Right atrium auricular region (tissue), 2 donors: Measurements from ENCODE around the gene ABTB1. TPM values are rescaled to one million over a fixed set of nuclear protein-coding genes. Genes with fewer than 3 reads are reported as not detected.

Experiments used
- DNase-seq: peaks from one replicate; pipeline ENCODE4 v3.0.0-alpha.2; 2019; ENCODE audit warnings: low spot score
- H3K27ac ChIP-seq, 2 donors: fragments of 200-600 bp; sonication (generic); 1 replicate in 1 of 2; 2 replicates in 1 of 2; pipeline ENCODE4 v1.5.1; 2016 to 2019
- H3K27me3 ChIP-seq, 2 donors: fragments of 200-600 bp; sonication (generic); one replicate each; pipeline versions ENCODE4 v1.5.1 to v1.6.0; 2017 to 2019
- H3K36me3 ChIP-seq: fragments of 200-600 bp; sonication (generic); one replicate; pipeline ENCODE4 v1.5.1; 2016
- H3K4me1 ChIP-seq, 2 donors: fragments of 200-600 bp; sonication (generic); one replicate each; pipeline versions ENCODE4 v1.5.1 to v1.6.0; 2017 to 2019
- H3K4me3 ChIP-seq, 2 donors: fragments of 200-600 bp; sonication (generic); 1 replicate in 1 of 2; 2 replicates in 1 of 2; pipeline ENCODE4 v1.5.1; 2017 to 2019; ENCODE audit warnings: mild to moderate bottlenecking in 1 of 2, moderate library complexity in 1 of 2
- H3K9me3 ChIP-seq, 2 donors: fragments of 200-600 bp; sonication (generic); one replicate each; pipeline ENCODE4 v1.5.1; 2019
- total RNA-seq, 2 donors: library from RNA; depleted of rRNA; stranded (reverse); fragments of >200 nt; gene quantifications; one replicate each; pipeline ENCODE4 v1.1.0, GENCODE V29; 2016
- TF ChIP-seq, protein P1 (sequence below), 2 donors: fragments of 200-600 bp; sonication (generic); IDR thresholded peaks; one replicate each; pipeline ENCODE4 v1.5.1; 2019; ENCODE audit warnings: antibody characterized with exemption in 2 of 2

ABTB1 gene
- total RNA-seq, 2 donors from 2014 or later: 14.9 to 16.9 TPM

GRCh38 chr3:127684871-127685707 lies 12.3 kb downstream of the ABTB1 start:
- TF ChIP-seq, protein P1, sequence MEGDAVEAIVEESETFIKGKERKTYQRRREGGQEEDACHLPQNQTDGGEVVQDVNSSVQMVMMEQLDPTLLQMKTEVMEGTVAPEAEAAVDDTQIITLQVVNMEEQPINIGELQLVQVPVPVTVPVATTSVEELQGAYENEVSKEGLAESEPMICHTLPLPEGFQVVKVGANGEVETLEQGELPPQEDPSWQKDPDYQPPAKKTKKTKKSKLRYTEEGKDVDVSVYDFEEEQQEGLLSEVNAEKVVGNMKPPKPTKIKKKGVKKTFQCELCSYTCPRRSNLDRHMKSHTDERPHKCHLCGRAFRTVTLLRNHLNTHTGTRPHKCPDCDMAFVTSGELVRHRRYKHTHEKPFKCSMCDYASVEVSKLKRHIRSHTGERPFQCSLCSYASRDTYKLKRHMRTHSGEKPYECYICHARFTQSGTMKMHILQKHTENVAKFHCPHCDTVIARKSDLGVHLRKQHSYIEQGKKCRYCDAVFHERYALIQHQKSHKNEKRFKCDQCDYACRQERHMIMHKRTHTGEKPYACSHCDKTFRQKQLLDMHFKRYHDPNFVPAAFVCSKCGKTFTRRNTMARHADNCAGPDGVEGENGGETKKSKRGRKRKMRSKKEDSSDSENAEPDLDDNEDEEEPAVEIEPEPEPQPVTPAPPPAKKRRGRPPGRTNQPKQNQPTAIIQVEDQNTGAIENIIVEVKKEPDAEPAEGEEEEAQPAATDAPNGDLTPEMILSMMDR (IDR thresholded peaks at IDR 0.05): no peak
- peaks cover 0 to 24% of the 10 kb centered on the region in 2 donors for H3K4me1 ChIP-seq
- no peak overlapping the region for H3K27ac ChIP-seq
- H3K36me3 ChIP-seq: no peaks in the 10 kb centered on the region
- no peak for DNase-seq
- H3K27me3 ChIP-seq: no peaks in the 10 kb centered on the region
- no peak overlapping the region for H3K4me3 ChIP-seq
- no peaks in the 10 kb centered on the region for H3K9me3 ChIP-seq

- TF ChIP-seq, protein P1 (IDR thresholded peaks at IDR 0.05): no peak
- no peaks in the 10 kb centered on the region for H3K27me3 ChIP-seq
Observed at GRCh38 chr3:127685708-127686511, 13.2 kb downstream of the ABTB1 start.

DNA sequence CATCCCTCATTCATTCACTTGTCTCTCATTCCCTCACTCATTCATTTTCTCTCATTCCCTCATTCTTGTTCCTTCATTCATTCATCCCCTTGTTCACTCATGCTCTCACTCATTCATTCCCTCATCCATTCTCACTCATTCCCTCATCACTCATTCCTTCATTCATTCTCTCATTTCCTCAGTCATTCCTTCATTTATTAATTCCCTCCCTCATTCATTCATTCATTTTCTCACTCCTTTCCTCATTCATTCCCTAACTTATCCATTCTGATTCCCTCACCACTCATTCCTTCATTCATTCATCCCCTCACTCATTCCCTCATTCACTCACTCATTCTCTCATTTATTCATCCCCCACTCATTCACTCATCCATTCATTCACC lies 13.8 kb downstream of the ABTB1 start:
- H3K4me1 ChIP-seq: peaks cover 0 to 38% of the 10 kb centered on the region in 2 donors
- H3K36me3 ChIP-seq: no peaks in the 10 kb centered on the region
- DNase-seq: no peak
- H3K9me3 ChIP-seq: no peaks in the 10 kb centered on the region
- H3K27ac ChIP-seq: no peak overlapping the region
- H3K27me3 ChIP-seq: no peaks in the 10 kb centered on the region
- H3K4me3 ChIP-seq: no peak overlapping the region
- TF ChIP-seq, protein P1 (IDR thresholded peaks at IDR 0.05): no peak

More at GRCh38 chr3:127685708-127686511, 13.2 kb downstream of the ABTB1 start:
- H3K9me3 ChIP-seq: no peaks in the 10 kb centered on the region
- H3K4me3 ChIP-seq: no peak overlapping the region
- peaks cover 0 to 32% of the 10 kb centered on the region in 2 donors for H3K4me1 ChIP-seq
- no peak for DNase-seq
- H3K27ac ChIP-seq: no peak overlapping the region
- H3K36me3 ChIP-seq: no peaks in the 10 kb centered on the region

DNA sequence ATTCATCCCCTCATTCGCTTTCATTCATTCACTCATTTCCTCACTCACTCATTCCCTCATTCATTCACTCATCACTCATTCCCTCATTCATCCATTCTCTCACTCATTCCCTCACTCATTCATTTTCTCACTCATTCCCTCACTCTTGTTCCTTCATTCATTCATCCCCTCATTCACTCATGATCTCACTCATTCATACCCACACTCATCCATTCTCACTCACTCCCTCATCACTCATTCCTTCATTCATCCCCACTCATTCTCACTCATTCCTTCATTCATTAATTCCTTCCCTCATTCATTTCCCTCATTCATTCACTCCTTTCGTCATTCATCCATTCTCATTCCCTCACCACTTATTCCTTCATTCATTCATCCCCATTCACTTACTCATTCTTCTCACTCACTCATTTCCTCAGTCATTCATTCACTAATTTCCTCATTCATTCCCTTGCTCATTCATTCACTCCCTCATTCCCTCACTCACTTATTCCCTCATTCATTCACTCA lies 14.5 kb downstream of the ABTB1 start:
- Histone ChIP-seq H3K27ac (no peak overlapping the region), H3K4me1 (peaks cover 0 to 43% of the 10 kb centered on the region in 2 donors), H3K27me3 (no peaks in the 10 kb centered on the region), H3K4me3 (no peak overlapping the region), H3K36me3 (no peaks in the 10 kb centered on the region), H3K9me3 (no peaks in the 10 kb centered on the region)
- TF ChIP-seq, protein P1 (IDR thresholded peaks at IDR 0.05): no peak
- DNase-seq: no peak

DNA sequence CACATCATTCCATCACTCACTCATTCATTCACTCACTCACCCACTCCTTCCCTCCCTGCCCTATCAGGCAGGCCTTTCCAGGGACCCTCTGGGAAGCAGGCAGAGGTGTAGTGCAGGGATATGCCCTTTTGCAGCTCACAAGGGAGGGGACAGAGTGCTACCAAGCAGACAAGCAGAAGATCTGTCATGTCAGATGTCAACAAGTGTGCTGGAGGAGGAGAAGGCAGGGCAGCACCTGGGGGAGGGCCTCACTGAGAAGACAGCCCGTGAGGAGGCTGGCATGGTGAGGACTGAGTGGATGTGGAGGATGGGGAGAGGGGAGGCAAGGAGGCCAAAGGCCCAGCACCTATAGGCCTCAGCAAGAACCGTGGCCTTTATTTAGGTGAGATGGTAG lies 15.3 kb downstream of the ABTB1 start:
- DNase-seq: no peak
- H3K4me1 ChIP-seq: peaks cover 0 to 43% of the 10 kb centered on the region in 2 donors
- H3K4me3 ChIP-seq: no peak overlapping the region
- no peaks in the 10 kb centered on the region for H3K27me3 ChIP-seq
- TF ChIP-seq, protein P1 (IDR thresholded peaks at IDR 0.05): no peak
- H3K9me3 ChIP-seq: no peaks in the 10 kb centered on the region
- peak overlapping the region; percentile 59 to 73 for H3K27ac ChIP-seq
- H3K36me3 ChIP-seq: peaks cover 7% of the 10 kb centered on the region
